Stimulated activated CD8-positive, alpha-beta memory T cell treated with anti-CD3 and anti-CD28 coated beads, Interleukin-15, amount 100 ng/mL, for 24 hours (primary cell): Measurements from ENCODE around the gene MTCP1.

Experiments used
- DNase-seq: peaks from one replicate; pipeline ENCODE4 v3.0.0-alpha.2; 2020; ENCODE audit warnings: low read depth

MTCP1 gene

GRCh38 chrX:155053656-155054055 lies 17.3 kb downstream of the MTCP1 start:
- DNase-seq, result no peak

- DNase-seq, result no peak
Observed at GRCh38 chrX:155052738-155053498, 18.0 kb downstream of the MTCP1 start.

GRCh38 chrX:155048977-155049619 lies 21.8 kb downstream of the MTCP1 start:
- no peak for DNase-seq

- DNase-seq, result no peak
Observed at GRCh38 chrX:155046811-155047528, 24.0 kb downstream of the MTCP1 start.

GRCh38 chrX:155046129-155046810 lies 24.7 kb downstream of the MTCP1 start:
- no peak for DNase-seq

GRCh38 chrX:155035688-155036087 lies 35.2 kb downstream of the MTCP1 start:
- no peak for DNase-seq

GRCh38 chrX:155031657-155032056 lies 39.3 kb downstream of the MTCP1 start:
- DNase-seq, result no peak

- no peak for DNase-seq
Observed at GRCh38 chrX:155028877-155029291, 42.1 kb downstream of the MTCP1 start.

- DNase-seq, result no peak
Observed at GRCh38 chrX:155028129-155028528, 42.8 kb downstream of the MTCP1 start.

- DNase-seq, result no peak
Observed at GRCh38 chrX:155027509-155028066, 43.3 kb downstream of the MTCP1 start.

- peak; percentile 72 for DNase-seq
Observed at GRCh38 chrX:155026727-155027508, 44.0 kb downstream of the MTCP1 start, which contains the start of gene FUNDC2. FUNDC2 (plus strand) TSS chrX:155026844; CDS start chrX:155026939, 95 bp downstream.

- no peak for DNase-seq
Observed at GRCh38 chrX:155026420-155026726, 44.6 kb downstream of the MTCP1 start.

- no peak for DNase-seq
Observed at GRCh38 chrX:155023907-155024833, 46.8 kb downstream of the MTCP1 start.

GRCh38 chrX:155022585-155022984 lies 48.4 kb downstream of the MTCP1 start, which contains the start of gene F8:
F8 (minus strand) TSS chrX:155022723; CDS start chrX:155022552, 171 bp downstream.
- DNase-seq, result no peak

GRCh38 chrX:155020591-155020990 lies 50.3 kb downstream of the MTCP1 start:
- no peak for DNase-seq
